GM21723 (cell line): ENCODE measurements around the gene RBM19.

Source experiments
- ATAC-seq: cut with Tn5 transposase; IDR thresholded peaks from one replicate; pipeline ENCODE4 v1.9.1; 2021; ENCODE audit warnings: mild to moderate bottlenecking, moderate library complexity; ENCODE audit not compliant: unreplicated experiment

RBM19 gene

GRCh38 chr12:113862590-113863454, 103.3 kb downstream of the RBM19 start:
- ATAC-seq, result no peak

GRCh38 chr12:113861708-113862312, 104.3 kb downstream of the RBM19 start:
- no peak for ATAC-seq

- ATAC-seq, result no peak
Observed at GRCh38 chr12:113860950-113861349, 105.2 kb downstream of the RBM19 start.

- ATAC-seq, result no peak
Observed at GRCh38 chr12:113860059-113860820, 105.9 kb downstream of the RBM19 start.

GRCh38 chr12:113858841-113859386, 107.2 kb downstream of the RBM19 start:
- no peak for ATAC-seq

- no peak for ATAC-seq
Observed at GRCh38 chr12:113857371-113857770, 108.8 kb downstream of the RBM19 start.

- no peak for ATAC-seq
Observed at GRCh38 chr12:113855998-113856397, 110.1 kb downstream of the RBM19 start.

GRCh38 chr12:113854385-113855142, 111.6 kb downstream of the RBM19 start:
- no peak for ATAC-seq

- no peak for ATAC-seq
Observed at GRCh38 chr12:113853491-113853890, 112.6 kb downstream of the RBM19 start.

GRCh38 chr12:113852695-113853490, 113.2 kb downstream of the RBM19 start:
- no peak for ATAC-seq

- ATAC-seq, result no peak
Observed at GRCh38 chr12:113852264-113852663, 113.9 kb downstream of the RBM19 start.

- no peak for ATAC-seq
Observed at GRCh38 chr12:113850309-113851056, 115.6 kb downstream of the RBM19 start.

- no peak for ATAC-seq
Observed at GRCh38 chr12:113847856-113848255, 118.3 kb downstream of the RBM19 start.

GRCh38 chr12:113846883-113847755, 119.0 kb downstream of the RBM19 start:
- ATAC-seq, result no peak

GRCh38 chr12:113845900-113846674, 120.0 kb downstream of the RBM19 start:
- no peak for ATAC-seq

- no peak for ATAC-seq
Observed at GRCh38 chr12:113844495-113845210, 121.5 kb downstream of the RBM19 start.

- no peak for ATAC-seq
Observed at GRCh38 chr12:113842699-113843098, 123.4 kb downstream of the RBM19 start.
